ENCODE measurements around the gene HEG1.

- TF ChIP-seq CTCF (IDR thresholded peaks at IDR 0.05) = no peak
- no peak for TF ChIP-seq EP300 (IDR thresholded peaks at IDR 0.05)
Measured at GRCh38 chr3:125002414-125003368, 53.1 kb downstream of the HEG1 start.

Measured in gastroesophageal sphincter (tissue), 3 donors.